ENCODE data around the gene CHRM4. TPM values are rescaled to one million over a fixed set of nuclear protein-coding genes. Genes with fewer than 3 reads are reported as not detected.

The CHRM4 gene
- total and polyA plus RNA-seq, 2 of the 13 experiments (the other 11 are each of a cell fraction or from before 2014, with no cell fraction given) = 0.13 to 0.21 TPM

DNA sequence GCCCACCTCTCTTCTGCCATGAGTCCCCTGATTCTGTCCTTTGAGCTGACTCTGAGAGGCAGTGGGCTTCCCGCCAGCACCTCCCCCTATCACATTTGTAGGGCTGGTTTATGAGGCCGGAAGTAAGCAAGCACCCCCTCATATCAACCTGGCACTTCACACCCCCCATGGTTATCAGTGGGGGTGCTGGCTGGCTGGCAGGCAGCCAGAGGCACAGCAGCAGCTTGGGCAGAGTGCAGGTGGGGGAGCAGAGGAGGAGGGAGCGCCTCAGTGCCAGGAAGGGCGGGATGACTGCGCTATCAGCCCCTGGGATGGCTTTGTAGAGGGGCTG lies 22.9 kb upstream of the CHRM4 start:
- ATAC-seq (no peak), FAIRE-seq (no peak), DNase-seq (ENCODE audit: low spot score) (no peak)
- Histone ChIP-seq H3K79me2 (ENCODE audit: insufficient read depth, low read length) (no peaks in the 10 kb centered on the region), H3K4me2 (ENCODE audit: low read depth, low read length) (no peak overlapping the region), H3K27ac (ENCODE audit: extremely low read length, insufficient read depth, low read length) (no peak overlapping the region), H3K9ac (ENCODE audit: insufficient read depth, low read depth, low read length) (no peak overlapping the region), H3K27me3 (ENCODE audit: control insufficient read depth in 1 of 2, insufficient read depth in 2 of 2, low read length in 2 of 2) (no peaks in the 10 kb centered on the region), H4K20me1 (ENCODE audit: insufficient read depth, low read length) (0 out of 2 replicates have a peak, but pooled peaks cover 5% of the 10 kb centered on the region), H3K4me3 (replicated peaks in 1 of 3; ENCODE audit: insufficient read depth in 1 of 3, low read depth in 2 of 3, low read length in 3 of 3) (no peak overlapping the region), H3K9me3 (ENCODE audit: low read length) (no peaks in the 10 kb centered on the region), H3K36me3 (replicated peaks in 1 of 2; ENCODE audit: control insufficient read depth in 1 of 2, insufficient read depth in 2 of 2, low read length in 2 of 2) (peaks cover 39 to 77% of the 10 kb centered on the region in 2 experiments), H3K4me1 (ENCODE audit: insufficient read depth, low read length) (peaks cover 16% of the 10 kb centered on the region), H2AFZ (ENCODE audit: low read length) (no peak overlapping the region)
- ChIA-PET CTCF (ENCODE audit: low intra/inter-chr PET ratio, low total read pairs) (no interaction called here), POLR2A (no interaction called here)
- intact Hi-C loops (cut with micrococcal nuclease; ENCODE audit: unreplicated experiment) (no loop called here), in situ Hi-C loops (cut with HindIII; ENCODE audit: extremely low pct_ligation_motif_present, low pct_unique_long_range_greater_than_20kb) (no loop called here)
- WGBS (ENCODE audit: low lambda C conversion rate) = 96% methylated on average over 5 of the region's 5 CpGs
- BruUV-seq (replicated peaks) = no TSS peak
- TF ChIP-seq ZNF788 (CRISPR knock-in tag; IDR thresholded peaks at IDR 0.05; ENCODE audit: borderline replicate concordance) (no peak), DMTF1 (CRISPR knock-in tag; IDR thresholded peaks at IDR 0.05) (no peak), ZNF607 (CRISPR knock-in tag; IDR thresholded peaks at IDR 0.05; ENCODE audit: borderline replicate concordance) (no peak), ZNF891 (CRISPR knock-in tag; IDR thresholded peaks at IDR 0.05) (no peak), RXRA (CRISPR knock-in tag; IDR thresholded peaks at IDR 0.05) (no peak), NR2F2 (IDR thresholded peaks at IDR 0.05; ENCODE audit: borderline replicate concordance, low read depth) (no peak)
- TF ChIP-seq, protein P1, sequence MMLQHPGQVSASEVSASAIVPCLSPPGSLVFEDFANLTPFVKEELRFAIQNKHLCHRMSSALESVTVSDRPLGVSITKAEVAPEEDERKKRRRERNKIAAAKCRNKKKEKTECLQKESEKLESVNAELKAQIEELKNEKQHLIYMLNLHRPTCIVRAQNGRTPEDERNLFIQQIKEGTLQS (CRISPR knock-in tag; IDR thresholded peaks at IDR 0.05) = no peak
- TF ChIP-seq, protein P2, sequence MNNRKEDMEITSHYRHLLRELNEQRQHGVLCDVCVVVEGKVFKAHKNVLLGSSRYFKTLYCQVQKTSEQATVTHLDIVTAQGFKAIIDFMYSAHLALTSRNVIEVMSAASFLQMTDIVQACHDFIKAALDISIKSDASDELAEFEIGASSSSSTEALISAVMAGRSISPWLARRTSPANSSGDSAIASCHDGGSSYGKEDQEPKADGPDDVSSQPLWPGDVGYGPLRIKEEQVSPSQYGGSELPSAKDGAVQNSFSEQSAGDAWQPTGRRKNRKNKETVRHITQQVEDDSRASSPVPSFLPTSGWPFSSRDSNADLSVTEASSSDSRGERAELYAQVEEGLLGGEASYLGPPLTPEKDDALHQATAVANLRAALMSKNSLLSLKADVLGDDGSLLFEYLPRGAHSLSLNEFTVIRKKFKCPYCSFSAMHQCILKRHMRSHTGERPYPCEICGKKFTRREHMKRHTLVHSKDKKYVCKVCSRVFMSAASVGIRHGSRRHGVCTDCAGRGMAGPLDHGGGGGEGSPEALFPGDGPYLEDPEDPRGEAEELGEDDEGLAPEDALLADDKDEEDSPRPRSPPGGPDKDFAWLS (CRISPR knock-in tag; IDR thresholded peaks at IDR 0.05; ENCODE audit: borderline replicate concordance) = no peak
